Globus pallidus (tissue), 1 donor: ENCODE data around the gene RBM23.
A peak's percentile ranks its signal among the peaks of the same experiment; 100 is the strongest.

Experiments used
- DNase-seq: peaks from one replicate; pipeline ENCODE4 v3.0.0-alpha.2; 2015; ENCODE audit warnings: low spot score

The RBM23 gene

GRCh38 chr14:22885975-22886374 is 33.0 kb downstream of the RBM23 start:
- DNase-seq, result no peak

GRCh38 chr14:22884738-22885523 is 34.0 kb downstream of the RBM23 start:
- DNase-seq, result no peak

- no peak for DNase-seq
Observed at GRCh38 chr14:22884076-22884737, 34.7 kb downstream of the RBM23 start.

GRCh38 chr14:22883173-22883976 is 35.6 kb downstream of the RBM23 start, which contains the start of gene REM2:
TSS of gene REM2 (plus strand) at chr14:22883222. CDS start at chr14:22883288, 66 bp downstream.
- no peak for DNase-seq

- peak; percentile 47 for DNase-seq
Observed at GRCh38 chr14:22882529-22883172, 36.3 kb downstream of the RBM23 start.

GRCh38 chr14:22882064-22882463 is 36.9 kb downstream of the RBM23 start:
- no peak for DNase-seq

- no peak for DNase-seq
Observed at GRCh38 chr14:22878271-22879246, 40.4 kb downstream of the RBM23 start.

- DNase-seq, result no peak
Observed at GRCh38 chr14:22877000-22877501, 41.9 kb downstream of the RBM23 start.

- no peak for DNase-seq
Observed at GRCh38 chr14:22875748-22876319, 43.1 kb downstream of the RBM23 start.

GRCh38 chr14:22875003-22875747 is 43.8 kb downstream of the RBM23 start:
- no peak for DNase-seq

- no peak for DNase-seq
Observed at GRCh38 chr14:22872833-22873520, 46.0 kb downstream of the RBM23 start.

GRCh38 chr14:22872033-22872832 is 46.7 kb downstream of the RBM23 start:
- DNase-seq, result peak; percentile 75

GRCh38 chr14:22871224-22872032 is 47.5 kb downstream of the RBM23 start, which contains the start of gene LRP10:
TSS of gene LRP10 (plus strand) at chr14:22871740. CDS start at chr14:22872304, 564 bp downstream.
- peak; percentile 93 for DNase-seq

GRCh38 chr14:22870811-22871223 is 48.1 kb downstream of the RBM23 start:
- no peak for DNase-seq

- DNase-seq, result no peak
Observed at GRCh38 chr14:22866874-22867273, 52.1 kb downstream of the RBM23 start.

- DNase-seq, result no peak
Observed at GRCh38 chr14:22865424-22866405, 53.2 kb downstream of the RBM23 start.
